HepG2 (cell line): ENCODE data around the gene KPNB1. TPM values are rescaled to one million over a fixed set of nuclear protein-coding genes. Genes with fewer than 3 reads are reported as not detected.
A peak's percentile ranks its signal among the peaks of the same experiment; 100 is the strongest.

Source experiments
- ATAC-seq: fragments of 200-7000 bp; cut with Tn5 transposase; 3 replicates; pipeline ENCODE4 v1.9.1; 2020; ENCODE audit warnings: mild to moderate bottlenecking, moderate library complexity
- BruUV-seq: library from RNA; stranded (reverse); fragments of 400-500 nt; replicated peaks from 2 replicates; lab custom pipeline; 2021; lab: Mats Ljungman, UMichigan
- CTCF ChIA-PET: fragments of 300-600 bp; formaldehyde crosslinking; extraction: SDS; loops from one replicate; lab custom pipeline; 2021; ENCODE audit warnings: low total read pairs, inconsistent platforms, low intra/inter-chr PET ratio; lab: Yijun Ruan, JAX
- POLR2A ChIA-PET: fragments of 350-600 bp; sonication (Branson Sonifier 250); formaldehyde crosslinking; loops from one replicate; lab custom pipeline; 2020; ENCODE audit warnings: antibody characterized with exemption, inconsistent platforms; lab: Yijun Ruan, JAX
- DNase-seq: peaks from one replicate; pipeline ENCODE4 v3.0.0-alpha.2; 2015; ENCODE audit warnings: low spot score
- FAIRE-seq: peaks from 3 replicates; lab custom pipeline; 2011; peaks lifted over from hg19 to GRCh38; lab: Jason Lieb, UNC
- H2AFZ ChIP-seq: one replicate; pipeline ENCODE4 v1.6.1; 2011; ENCODE audit warnings: low read length, inconsistent platforms
- H3K27ac ChIP-seq: fragments of 300-600 bp; 3 replicates; pipeline ENCODE4 v1.8.0; 2011; ENCODE audit warnings: mixed run types, mild to moderate bottlenecking, mixed read lengths, low read length, inconsistent platforms; ENCODE audit not compliant: insufficient read depth; ENCODE audit errors: extremely low read length
- H3K27me3 ChIP-seq, 2 experiments: fragments of 200-600 bp in 1 of 2; 2 replicates in 1 of 2; 3 replicates in 1 of 2; pipeline versions ENCODE4 v1.6.0 to v1.8.0; 2011; ENCODE audit warnings: low read length in 2 of 2, mild to moderate bottlenecking in 2 of 2, moderate library complexity in 2 of 2, inconsistent platforms in 1 of 2; ENCODE audit not compliant: insufficient read depth in 2 of 2, control insufficient read depth in 1 of 2
- H3K36me3 ChIP-seq, 2 experiments: fragments of 200-600 bp in 1 of 2; replicated peaks in 1 of 2; 2 replicates in 1 of 2; 3 replicates in 1 of 2; pipeline versions ENCODE4 v1.5.1 to v1.8.0; 2011; ENCODE audit warnings: low read length in 2 of 2, inconsistent platforms in 1 of 2; ENCODE audit not compliant: insufficient read depth in 2 of 2, control insufficient read depth in 1 of 2
- H3K4me1 ChIP-seq: 2 replicates; pipeline ENCODE4 v1.5.1; 2012; ENCODE audit warnings: low read length, inconsistent platforms; ENCODE audit not compliant: insufficient read depth
- H3K4me2 ChIP-seq: 2 replicates; pipeline ENCODE4 v1.6.0; 2011; ENCODE audit warnings: low read depth, low read length, inconsistent platforms
- H3K4me3 ChIP-seq, 3 experiments: fragments of 200-600 bp in 1 of 3; sonication (generic), shearing (Covaris generic) in 1 of 3; replicated peaks in 1 of 3; 2 replicates each; pipeline ENCODE4 v1.5.1; 2011 to 2016; ENCODE audit warnings: low read length in 3 of 3, inconsistent platforms in 2 of 3, low read depth in 2 of 3, mild to moderate bottlenecking in 2 of 3, control low read depth in 1 of 3, mixed read lengths in 1 of 3; ENCODE audit not compliant: insufficient read depth in 1 of 3
- H3K79me2 ChIP-seq: one replicate; pipeline ENCODE4 v1.6.1; 2011; ENCODE audit warnings: low read length, inconsistent platforms; ENCODE audit not compliant: insufficient read depth
- H3K9ac ChIP-seq: 2 replicates; pipeline ENCODE4 v1.6.0; 2011; ENCODE audit warnings: mild to moderate bottlenecking, low read depth, low read length, inconsistent platforms; ENCODE audit not compliant: insufficient read depth
- H3K9me3 ChIP-seq: 2 replicates; pipeline ENCODE4 v1.5.1; 2012; ENCODE audit warnings: mild to moderate bottlenecking, low read length
- H4K20me1 ChIP-seq: 2 replicates; pipeline ENCODE4 v1.6.0; 2011; ENCODE audit warnings: inconsistent platforms, mild to moderate bottlenecking, low read length, moderate library complexity; ENCODE audit not compliant: insufficient read depth
- HOXA9 ChIP-seq: sonication (generic); formaldehyde crosslinking; IDR thresholded peaks from 2 replicates; pipeline ENCODE4 v1.8.1; 2022; ENCODE audit warnings: missing genetic modification reagents, mild to moderate bottlenecking, moderate library complexity, borderline replicate concordance
- MAFF ChIP-seq: IDR thresholded peaks from 2 replicates; pipeline ENCODE4 v1.6.1; 2011; ENCODE audit warnings: low read depth, low read length, improper control_type of control experiment
- MAFK ChIP-seq, 2 experiments: IDR thresholded peaks in 1 of 2; conservative IDR thresholded peaks in 1 of 2; 2 replicates each; pipeline ENCODE4 v1.6.1; 2011; ENCODE audit warnings: improper control_type of control experiment in 2 of 2, low read length in 2 of 2
- POLR2AphosphoS5 ChIP-seq: IDR thresholded peaks from 2 replicates; pipeline ENCODE4 v1.6.1; 2012; ENCODE audit warnings: low read depth, low read length
- RBFOX2 ChIP-seq: fragments of 200-400 bp; formaldehyde crosslinking; IDR thresholded peaks from 2 replicates; pipeline ENCODE4 v1.6.1; 2017; ENCODE audit warnings: low read depth, mild to moderate bottlenecking, low read length
- ZFAT ChIP-seq: sonication (generic); formaldehyde crosslinking; conservative IDR thresholded peaks from 2 replicates; pipeline ENCODE4 v1.8.1; 2023; ENCODE audit warnings: missing genetic modification reagents, inconsistent platforms
- WGBS: methylation state at CpG from one replicate; pipeline ENCODE4 v1.1.6; 2017; ENCODE audit warnings: low lambda C conversion rate; 5-methylcytosine and 5-hydroxymethylcytosine counted together
- in situ Hi-C: cut with HindIII; loops from 2 replicates; pipeline ENCODE4 v1.10.0; 2017; ENCODE audit warnings: low pct_unique_long_range_greater_than_20kb; ENCODE audit not compliant: extremely low pct_ligation_motif_present
- intact Hi-C: fragments of 100-400 bp; cut with micrococcal nuclease; formaldehyde crosslinking; loops from one replicate; pipeline ENCODE4 v1.10.0; 2022; ENCODE audit not compliant: unreplicated experiment
- polyA plus RNA-seq, 8 experiments: library from polyadenylated mRNA; depleted of rRNA in 3 of 8; stranded (reverse) in 7 of 8; unstranded in 1 of 8; fragments of >200 nt; fragmentation: Illumina TruSeq in 4 of 8; extraction: Trizol in 4 of 8; gene quantifications; 2 replicates each; pipeline versions ENCODE4 v1.2.1 to v1.2.3, GENCODE V29; 2011 to 2016; ENCODE audit warnings: low read depth in 4 of 8, missing spikeins in 1 of 8, mixed read lengths in 1 of 8; ENCODE audit not compliant: insufficient read depth in 1 of 8
- total RNA-seq, 5 experiments: library from RNA; depleted of rRNA; stranded (reverse); fragments of >200 nt; fragmentation: Illumina TruSeq; extraction: Trizol; gene quantifications; 2 replicates each; pipeline ENCODE4 v1.2.3, GENCODE V29; 2016; ENCODE audit warnings: low read depth in 1 of 5
- TF ChIP-seq, protein P1 (sequence below): sonication (generic); formaldehyde crosslinking; IDR thresholded peaks from 2 replicates; pipeline ENCODE4 v1.8.0; 2022; ENCODE audit warnings: missing genetic modification reagents, mild to moderate bottlenecking, borderline replicate concordance
- TF ChIP-seq, protein P2 (sequence below): sonication (generic); formaldehyde crosslinking; IDR thresholded peaks from 2 replicates; pipeline ENCODE4 v1.5.0; 2020; ENCODE audit warnings: missing genetic modification reagents

The KPNB1 gene
- total and polyA plus RNA-seq, 2 of the 13 experiments (the other 11 are each of a cell fraction or from before 2014, with no cell fraction given), result 164 to 424 TPM

DNA sequence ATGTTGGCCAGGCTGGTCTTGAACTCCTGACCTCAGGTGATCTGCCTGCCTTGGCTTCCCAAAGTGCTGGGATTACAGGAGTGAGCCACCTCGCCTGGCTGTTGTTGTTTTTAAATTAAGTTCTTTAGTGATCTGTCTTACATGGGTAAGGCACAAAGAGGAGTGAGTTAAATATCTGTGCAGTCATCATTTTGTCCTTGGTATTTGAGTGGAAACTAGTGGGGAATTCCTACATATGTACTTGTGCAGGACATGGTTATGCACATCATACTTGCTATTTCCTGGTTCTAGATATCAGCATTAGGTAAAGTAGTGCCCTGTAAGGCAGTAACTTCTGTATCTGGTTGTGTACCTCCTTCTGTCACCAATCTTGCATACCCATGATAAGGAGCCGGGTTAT lies 3.7 kb downstream of the KPNB1 start:
- WGBS, result 48% methylated on average over 2 of the region's 2 CpGs
- H3K9me3 ChIP-seq, result no peaks in the 10 kb centered on the region
- peaks cover 33% of the 10 kb centered on the region for H4K20me1 ChIP-seq
- TF ChIP-seq ZFAT, result no peak
- TF ChIP-seq RBFOX2, result peak; percentile 18; the same call in 1 of the 2 replicates
- TF ChIP-seq HOXA9, result no peak
- peak; percentile 57 to 58; a peak in 3 of 4 replicates for TF ChIP-seq MAFK (conservative IDR thresholded peaks at IDR 0.05 in 1 of 2, IDR thresholded peaks at IDR 0.05 in 1 of 2; ENCODE audit: low read length in 2 of 2)
- TF ChIP-seq, protein P1, sequence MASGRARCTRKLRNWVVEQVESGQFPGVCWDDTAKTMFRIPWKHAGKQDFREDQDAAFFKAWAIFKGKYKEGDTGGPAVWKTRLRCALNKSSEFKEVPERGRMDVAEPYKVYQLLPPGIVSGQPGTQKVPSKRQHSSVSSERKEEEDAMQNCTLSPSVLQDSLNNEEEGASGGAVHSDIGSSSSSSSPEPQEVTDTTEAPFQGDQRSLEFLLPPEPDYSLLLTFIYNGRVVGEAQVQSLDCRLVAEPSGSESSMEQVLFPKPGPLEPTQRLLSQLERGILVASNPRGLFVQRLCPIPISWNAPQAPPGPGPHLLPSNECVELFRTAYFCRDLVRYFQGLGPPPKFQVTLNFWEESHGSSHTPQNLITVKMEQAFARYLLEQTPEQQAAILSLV (CRISPR knock-in tag), result no peak
- TF ChIP-seq POLR2AphosphoS5, result peak; percentile 26; the same call in 1 of the 2 replicates
- TF ChIP-seq, protein P2, sequence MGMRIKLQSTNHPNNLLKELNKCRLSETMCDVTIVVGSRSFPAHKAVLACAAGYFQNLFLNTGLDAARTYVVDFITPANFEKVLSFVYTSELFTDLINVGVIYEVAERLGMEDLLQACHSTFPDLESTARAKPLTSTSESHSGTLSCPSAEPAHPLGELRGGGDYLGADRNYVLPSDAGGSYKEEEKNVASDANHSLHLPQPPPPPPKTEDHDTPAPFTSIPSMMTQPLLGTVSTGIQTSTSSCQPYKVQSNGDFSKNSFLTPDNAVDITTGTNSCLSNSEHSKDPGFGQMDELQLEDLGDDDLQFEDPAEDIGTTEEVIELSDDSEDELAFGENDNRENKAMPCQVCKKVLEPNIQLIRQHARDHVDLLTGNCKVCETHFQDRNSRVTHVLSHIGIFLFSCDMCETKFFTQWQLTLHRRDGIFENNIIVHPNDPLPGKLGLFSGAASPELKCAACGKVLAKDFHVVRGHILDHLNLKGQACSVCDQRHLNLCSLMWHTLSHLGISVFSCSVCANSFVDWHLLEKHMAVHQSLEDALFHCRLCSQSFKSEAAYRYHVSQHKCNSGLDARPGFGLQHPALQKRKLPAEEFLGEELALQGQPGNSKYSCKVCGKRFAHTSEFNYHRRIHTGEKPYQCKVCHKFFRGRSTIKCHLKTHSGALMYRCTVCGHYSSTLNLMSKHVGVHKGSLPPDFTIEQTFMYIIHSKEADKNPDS (CRISPR knock-in tag), result no peak
- TF ChIP-seq MAFF, result peak; percentile 50
- TF ChIP-seq, all 625 proteins: peak for 4
- H3K4me1 ChIP-seq, result peaks cover 52% of the 10 kb centered on the region
- H3K4me3 ChIP-seq, result no peak overlapping the region
- FAIRE-seq (no peak), DNase-seq (no peak), ATAC-seq (no peak)
- peak overlapping the region; percentile 22; the same call in 1 of the 2 replicates for H3K4me2 ChIP-seq
- peaks cover 76% of the 10 kb centered on the region for H3K79me2 ChIP-seq
- no peak overlapping the region for H2AFZ ChIP-seq
- CTCF ChIA-PET, result no interaction called here
- no peaks in the 10 kb centered on the region; a peak in 1 of 5 replicates for H3K27me3 ChIP-seq
- POLR2A ChIA-PET, result interaction anchor here (0.8 to 6.7 kb wide), 2 partner anchors 11 to 23 kb away, joined by 3 to 59 read pairs; no protein-coding TSS in a partner anchor
- no peak overlapping the region for H3K27ac ChIP-seq
- peaks cover 39 to 62% of the 10 kb centered on the region in 2 experiments for H3K36me3 ChIP-seq
- intact Hi-C loops (loop anchor here (5.0 kb wide), 1 partner anchor 34 kb away; no protein-coding TSS in a partner anchor), in situ Hi-C loops (no loop called here)
- no TSS peak for BruUV-seq
- H3K9ac ChIP-seq, result no peak overlapping the region
